K562 (cell line): ENCODE data around the gene TXN. TPM values are rescaled to one million over a fixed set of nuclear protein-coding genes. Genes with fewer than 3 reads are reported as not detected.

Source experiments
- CBX3 ChIP-seq, 2 experiments: IDR thresholded peaks; 1 replicate in 1 of 2; 2 replicates in 1 of 2; pipeline ENCODE4 v1.6.1; 2012; ENCODE audit warnings: inconsistent platforms in 2 of 2, low read length in 2 of 2, borderline replicate concordance in 1 of 2, control low read depth in 1 of 2
- CC2D1A ChIP-seq: fragments of 450-650 bp; IDR thresholded peaks from 2 replicates; pipeline ENCODE4 v1.6.1; 2017; ENCODE audit warnings: mild to moderate bottlenecking
- CHD1 ChIP-seq: fragments of 200-600 bp; sonication (generic); IDR thresholded peaks from one replicate; pipeline ENCODE4 v1.6.1; 2012; ENCODE audit warnings: mild to moderate bottlenecking, moderate library complexity, low read length, inconsistent platforms
- CREB1 ChIP-seq, 2 experiments: sonication (generic) in 1 of 2; formaldehyde crosslinking in 1 of 2; IDR thresholded peaks; 2 replicates each; pipeline versions ENCODE4 v1.6.1 to v1.8.0; 2012 to 2022; ENCODE audit warnings: inconsistent platforms in 1 of 2, mild to moderate bottlenecking in 1 of 2, missing genetic modification reagents in 1 of 2, moderate library complexity in 1 of 2
- ESRRA ChIP-seq: fragments of 450-650 bp; IDR thresholded peaks from 2 replicates; pipeline ENCODE4 v1.6.1; 2014; ENCODE audit warnings: low read depth, mild to moderate bottlenecking, moderate library complexity, borderline replicate concordance
- GABPA ChIP-seq: fragments of 200-800 bp; sonication (Bioruptor generic); conservative IDR thresholded peaks from 2 replicates; pipeline ENCODE4 v1.6.1; 2016; ENCODE audit warnings: low read depth, missing genetic modification characterization, missing compliant biosample characterization
- GTF2E2 ChIP-seq: fragments of 200-800 bp; sonication (Bioruptor generic); IDR thresholded peaks from 2 replicates; pipeline ENCODE4 v1.6.1; 2016; ENCODE audit warnings: missing genetic modification characterization, missing compliant biosample characterization
- HDAC1 ChIP-seq, 2 experiments: fragments of 450-650 bp; IDR thresholded peaks; 2 replicates each; pipeline ENCODE4 v1.6.1; 2016 to 2017; ENCODE audit warnings: inconsistent platforms in 1 of 2, mild to moderate bottlenecking in 1 of 2, moderate library complexity in 1 of 2
- KDM1A ChIP-seq, 2 experiments: fragments of 450-650 bp; IDR thresholded peaks; 2 replicates each; pipeline ENCODE4 v1.6.1; 2016; ENCODE audit warnings: mild to moderate bottlenecking in 2 of 2
- MEF2D ChIP-seq: conservative IDR thresholded peaks from 2 replicates; pipeline ENCODE4 v1.6.1; 2016; ENCODE audit warnings: low read depth, missing genetic modification characterization, missing compliant biosample characterization
- MYNN ChIP-seq, 2 experiments: sonication (generic); formaldehyde crosslinking in 1 of 2; IDR thresholded peaks; 2 replicates each; pipeline versions ENCODE4 v1.5.0 to v1.6.1; 2016 to 2020; ENCODE audit warnings: antibody characterized with exemption in 1 of 2, missing genetic modification reagents in 1 of 2
- NR4A1 ChIP-seq, 2 experiments: fragments of 250-450 bp in 1 of 2; fragments of 450-650 bp in 1 of 2; sonication (Bioruptor Pico) in 1 of 2; IDR thresholded peaks; 2 replicates each; pipeline versions ENCODE4 v1.4.0 to v1.6.1; 2016 to 2020; ENCODE audit warnings: mild to moderate bottlenecking in 2 of 2, missing compliant biosample characterization in 1 of 2, missing genetic modification characterization in 1 of 2, moderate library complexity in 1 of 2
- RBBP5 ChIP-seq: fragments of 200-600 bp; sonication (generic); IDR thresholded peaks from 2 replicates; pipeline ENCODE4 v1.6.1; 2012; ENCODE audit warnings: borderline replicate concordance, mild to moderate bottlenecking, low read length, control low read depth, inconsistent platforms; ENCODE audit not compliant: insufficient read depth, poor library complexity, severe bottlenecking
- SETDB1 ChIP-seq: IDR thresholded peaks from one replicate; pipeline ENCODE4 v1.6.1; 2012; ENCODE audit warnings: low read length, control low read depth, inconsistent platforms
- SIN3A ChIP-seq, 2 experiments: fragments of 150-350 bp in 1 of 2; IDR thresholded peaks; 2 replicates each; pipeline ENCODE4 v1.6.1; 2011 to 2016; ENCODE audit warnings: borderline replicate concordance in 2 of 2, low read depth in 2 of 2, low read length in 2 of 2, mild to moderate bottlenecking in 2 of 2, moderate library complexity in 2 of 2; ENCODE audit not compliant: control insufficient read depth in 1 of 2
- polyA plus RNA-seq, 8 experiments: library from polyadenylated mRNA; depleted of rRNA in 4 of 8; stranded (reverse) in 5 of 8; unstranded in 3 of 8; fragments of >200 nt; fragmentation: Nextera tagmentation in 2 of 8; fragmentation: Illumina TruSeq in 1 of 8; extraction: Ambion mirVana in 2 of 8; extraction: Trizol in 1 of 8; gene quantifications; 2 replicates each; pipeline versions ENCODE4 v1.2.1 to v1.2.3, GENCODE V29; 2011 to 2014; ENCODE audit warnings: inconsistent platforms in 1 of 8, missing spikeins in 1 of 8
- total RNA-seq, 7 experiments: library from RNA; depleted of rRNA in 6 of 7; stranded (reverse); fragments of >200 nt in 6 of 7; fragmentation: Illumina TruSeq in 2 of 7; extraction: Trizol in 2 of 7; gene quantifications; 2 replicates each; pipeline versions ENCODE4 v1.2.1 to v1.2.3, GENCODE V29; 2011 to 2021; ENCODE audit warnings: low replicate concordance in 1 of 7
- TF ChIP-seq, protein P1 (sequence below), 2 experiments: fragments of 450-650 bp; IDR thresholded peaks; 2 replicates each; pipeline ENCODE4 v1.6.1; 2018; ENCODE audit warnings: mild to moderate bottlenecking in 2 of 2, low read depth in 1 of 2; ENCODE audit not compliant: partially characterized antibody in 2 of 2
- TF ChIP-seq, protein P2 (sequence below): fragments of 250-450 bp; sonication (Bioruptor Pico); IDR thresholded peaks from 2 replicates; pipeline ENCODE4 v1.8.0; 2022; ENCODE audit warnings: moderate library complexity, mild to moderate bottlenecking, inconsistent platforms
- TF ChIP-seq, protein P3 (sequence below): sonication (generic); formaldehyde crosslinking; IDR thresholded peaks from 2 replicates; pipeline ENCODE4 v1.9.0; 2022; ENCODE audit warnings: mild to moderate bottlenecking, missing genetic modification reagents

The TXN gene
- total and polyA plus RNA-seq, 9 of the 15 experiments (the other 6 are each of a cell fraction or from before 2014, with no cell fraction given) = 272 to 1,596 (median 514) TPM

DNA sequence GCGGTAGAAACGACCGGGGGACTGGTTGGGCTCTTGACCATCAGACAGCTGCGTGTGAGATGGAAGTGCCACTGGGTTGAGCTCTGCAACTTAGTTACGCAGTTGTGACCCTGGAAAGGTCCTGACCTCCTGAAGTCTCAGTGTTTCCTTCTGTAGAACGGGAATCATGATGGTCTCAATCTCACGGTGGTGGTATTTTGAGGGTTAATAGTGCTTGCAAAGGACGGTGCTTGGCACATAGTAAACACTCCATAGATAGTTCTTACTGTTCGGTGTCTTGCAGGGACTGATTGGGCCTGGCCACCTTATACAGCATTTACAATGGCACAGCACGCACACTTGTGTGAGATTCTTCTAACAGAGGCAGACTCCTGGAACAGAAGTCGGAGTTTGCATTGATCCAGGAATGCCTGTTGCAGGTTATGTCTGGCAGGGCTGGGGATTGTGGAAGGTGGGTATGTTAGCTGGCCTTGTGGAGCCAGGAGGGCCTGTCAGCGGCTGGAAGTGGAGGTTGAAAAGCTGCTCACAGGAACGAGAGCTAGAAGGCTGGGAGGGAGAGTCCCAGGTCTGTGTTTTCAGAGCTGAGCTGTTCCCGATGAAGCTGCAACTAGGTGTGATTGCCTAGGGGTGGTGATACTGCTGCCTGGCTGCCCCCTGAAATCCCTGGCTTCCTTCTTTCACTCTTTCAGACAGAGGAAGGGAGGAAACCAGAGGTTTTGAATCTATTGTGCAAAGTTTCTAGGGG lies 962 bp upstream of the TXN start (continued):
- TF ChIP-seq, protein P1, sequence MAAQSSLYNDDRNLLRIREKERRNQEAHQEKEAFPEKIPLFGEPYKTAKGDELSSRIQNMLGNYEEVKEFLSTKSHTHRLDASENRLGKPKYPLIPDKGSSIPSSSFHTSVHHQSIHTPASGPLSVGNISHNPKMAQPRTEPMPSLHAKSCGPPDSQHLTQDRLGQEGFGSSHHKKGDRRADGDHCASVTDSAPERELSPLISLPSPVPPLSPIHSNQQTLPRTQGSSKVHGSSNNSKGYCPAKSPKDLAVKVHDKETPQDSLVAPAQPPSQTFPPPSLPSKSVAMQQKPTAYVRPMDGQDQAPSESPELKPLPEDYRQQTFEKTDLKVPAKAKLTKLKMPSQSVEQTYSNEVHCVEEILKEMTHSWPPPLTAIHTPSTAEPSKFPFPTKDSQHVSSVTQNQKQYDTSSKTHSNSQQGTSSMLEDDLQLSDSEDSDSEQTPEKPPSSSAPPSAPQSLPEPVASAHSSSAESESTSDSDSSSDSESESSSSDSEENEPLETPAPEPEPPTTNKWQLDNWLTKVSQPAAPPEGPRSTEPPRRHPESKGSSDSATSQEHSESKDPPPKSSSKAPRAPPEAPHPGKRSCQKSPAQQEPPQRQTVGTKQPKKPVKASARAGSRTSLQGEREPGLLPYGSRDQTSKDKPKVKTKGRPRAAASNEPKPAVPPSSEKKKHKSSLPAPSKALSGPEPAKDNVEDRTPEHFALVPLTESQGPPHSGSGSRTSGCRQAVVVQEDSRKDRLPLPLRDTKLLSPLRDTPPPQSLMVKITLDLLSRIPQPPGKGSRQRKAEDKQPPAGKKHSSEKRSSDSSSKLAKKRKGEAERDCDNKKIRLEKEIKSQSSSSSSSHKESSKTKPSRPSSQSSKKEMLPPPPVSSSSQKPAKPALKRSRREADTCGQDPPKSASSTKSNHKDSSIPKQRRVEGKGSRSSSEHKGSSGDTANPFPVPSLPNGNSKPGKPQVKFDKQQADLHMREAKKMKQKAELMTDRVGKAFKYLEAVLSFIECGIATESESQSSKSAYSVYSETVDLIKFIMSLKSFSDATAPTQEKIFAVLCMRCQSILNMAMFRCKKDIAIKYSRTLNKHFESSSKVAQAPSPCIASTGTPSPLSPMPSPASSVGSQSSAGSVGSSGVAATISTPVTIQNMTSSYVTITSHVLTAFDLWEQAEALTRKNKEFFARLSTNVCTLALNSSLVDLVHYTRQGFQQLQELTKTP (IDR thresholded peaks at IDR 0.05; ENCODE audit: low read depth in 1 of 2, partially characterized antibody in 2 of 2) = peak in 1 of 2 experiments; percentile 69
- TF ChIP-seq, protein P2, sequence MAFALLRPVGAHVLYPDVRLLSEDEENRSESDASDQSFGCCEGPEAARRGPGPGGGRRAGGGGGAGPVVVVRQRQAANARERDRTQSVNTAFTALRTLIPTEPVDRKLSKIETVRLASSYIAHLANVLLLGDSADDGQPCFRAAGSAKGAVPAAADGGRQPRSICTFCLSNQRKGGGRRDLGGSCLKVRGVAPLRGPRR (CRISPR knock-in tag) = 0 out of 2 replicates have a peak, but pooled peaks have one; percentile 50
- TF ChIP-seq NR4A1 (CRISPR knock-in tag; IDR thresholded peaks at IDR 0.05) (no peak), NR4A1 (tag; IDR thresholded peaks at IDR 0.05) (0 out of 2 replicates have a peak, but pooled peaks have one; percentile 49), KDM1A (IDR thresholded peaks at IDR 0.05) (peak; percentile 82 to 92), CHD1 (peak; percentile 70), RBBP5 (peak; percentile 17), CBX3 (IDR thresholded peaks at IDR 0.05; ENCODE audit: borderline replicate concordance in 1 of 2, low read length in 2 of 2) (peak in 1 of 2 experiments; percentile 53; a peak in 1 of 3 replicates), SETDB1 (no peak), GTF2E2 (peak; percentile 61), MYNN (IDR thresholded peaks at IDR 0.05) (no peak), MYNN (CRISPR knock-in tag; IDR thresholded peaks at IDR 0.05) (no peak), SIN3A (IDR thresholded peaks at IDR 0.05; ENCODE audit: borderline replicate concordance in 2 of 2, control insufficient read depth in 1 of 2, low read depth in 2 of 2, low read length in 2 of 2) (no peak), CREB1 (IDR thresholded peaks at IDR 0.05) (no peak), CREB1 (CRISPR knock-in tag; IDR thresholded peaks at IDR 0.05) (no peak), GABPA (peak; percentile 44), CC2D1A (0 out of 2 replicates have a peak, but pooled peaks have one; percentile 38), ESRRA (peak; percentile 99), HDAC1 (IDR thresholded peaks at IDR 0.05) (no peak; a peak in 1 of 4 replicates), MEF2D (peak; percentile 72; the same call in 1 of the 2 replicates)
- TF ChIP-seq, protein P3, sequence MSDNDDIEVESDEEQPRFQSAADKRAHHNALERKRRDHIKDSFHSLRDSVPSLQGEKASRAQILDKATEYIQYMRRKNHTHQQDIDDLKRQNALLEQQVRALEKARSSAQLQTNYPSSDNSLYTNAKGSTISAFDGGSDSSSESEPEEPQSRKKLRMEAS (CRISPR knock-in tag) = no peak; the same call in 1 of the 2 replicates
